ENCODE data around the gene CDKN1B. TPM values are rescaled to one million over a fixed set of nuclear protein-coding genes. Genes with fewer than 3 reads are reported as not detected.
A peak's percentile ranks its signal among the peaks of the same experiment; 100 is the strongest.

The CDKN1B gene
- total RNA-seq: 10 to 100 TPM; 24.6 to 38.1 TPM

- Mint-ChIP-seq H3K27ac (peak within 1 kb of the TSS; percentile 90 to 96), H3K27me3 (no peaks in the 10 kb centered on the region), H3K36me3 (peaks cover 30% of the 10 kb centered on the region), H3K4me3 (peak within 1 kb of the TSS; percentile 99), H3K4me1 (ENCODE audit: low read depth in 2 of 2) (peaks cover 56 to 60% of the 10 kb centered on the region in 2 donors), H3K9me3 (no peaks in the 10 kb centered on the region)
- DNase-seq (ENCODE audit: low spot score) (peak; percentile 82), ATAC-seq (peak; percentile 88 to 91)
These were observed at the start of gene CDKN1B for GRCh38 chr12:12716793-12717585. Gene CDKN1B (plus strand): TSS chr12:12717368. CDS start chr12:12717840, 472 bp downstream.

GRCh38 chr12:12668005-12668404, 49.2 kb upstream of the CDKN1B start:
- DNase-seq (ENCODE audit: low spot score) (no peak), ATAC-seq (no peak)
- Mint-ChIP-seq H3K4me1 (ENCODE audit: low read depth in 2 of 2) (peaks cover 0 to 11% of the 10 kb centered on the region in 2 donors), H3K36me3 (no peaks in the 10 kb centered on the region), H3K27me3 (no peaks in the 10 kb centered on the region), H3K9me3 (no peaks in the 10 kb centered on the region), H3K27ac (no peak overlapping the region), H3K4me3 (no peak overlapping the region)

- no peaks in the 10 kb centered on the region for H3K27me3 Mint-ChIP-seq
- no peaks in the 10 kb centered on the region for H3K9me3 Mint-ChIP-seq
- no peaks in the 10 kb centered on the region for H3K36me3 Mint-ChIP-seq
These were observed 48.1 kb upstream of the CDKN1B start for GRCh38 chr12:12669020-12669419.

GRCh38 chr12:12671850-12672660, 45.1 kb upstream of the CDKN1B start:
- no peak overlapping the region for H3K27ac Mint-ChIP-seq
- H3K36me3 Mint-ChIP-seq: no peaks in the 10 kb centered on the region
- H3K4me1 Mint-ChIP-seq (ENCODE audit: low read depth in 2 of 2): peaks cover 0 to 16% of the 10 kb centered on the region in 2 donors
- no peaks in the 10 kb centered on the region for H3K27me3 Mint-ChIP-seq
- no peaks in the 10 kb centered on the region for H3K9me3 Mint-ChIP-seq
- ATAC-seq (no peak), DNase-seq (ENCODE audit: low spot score) (no peak)
- H3K4me3 Mint-ChIP-seq: no peak overlapping the region

More at GRCh38 chr12:12669020-12669419, 48.1 kb upstream of the CDKN1B start:
- Mint-ChIP-seq H3K27ac (no peak overlapping the region), H3K4me3 (no peak overlapping the region), H3K4me1 (ENCODE audit: low read depth in 2 of 2) (peaks cover 0 to 16% of the 10 kb centered on the region in 2 donors)
- ATAC-seq: no peak
- no peak for DNase-seq (ENCODE audit: low spot score)

GRCh38 chr12:12673296-12673695, 43.9 kb upstream of the CDKN1B start:
- peak; percentile 45 to 80 for ATAC-seq
- peak overlapping the region in 1 of 2 donors; percentile 19 for H3K27ac Mint-ChIP-seq
- no peaks in the 10 kb centered on the region for H3K36me3 Mint-ChIP-seq
- peaks cover 0 to 16% of the 10 kb centered on the region in 2 donors for H3K4me1 Mint-ChIP-seq (ENCODE audit: low read depth in 2 of 2)
- no peak overlapping the region for H3K4me3 Mint-ChIP-seq
- no peaks in the 10 kb centered on the region for H3K27me3 Mint-ChIP-seq
- H3K9me3 Mint-ChIP-seq: no peaks in the 10 kb centered on the region
- DNase-seq (ENCODE audit: low spot score): no peak

- Mint-ChIP-seq H3K4me3 (no peak overlapping the region), H3K9me3 (no peaks in the 10 kb centered on the region), H3K36me3 (no peaks in the 10 kb centered on the region), H3K27ac (no peak overlapping the region), H3K4me1 (ENCODE audit: low read depth in 2 of 2) (peaks cover 0 to 16% of the 10 kb centered on the region in 2 donors), H3K27me3 (no peaks in the 10 kb centered on the region)
- no peak for ATAC-seq
- DNase-seq (ENCODE audit: low spot score): no peak
These were observed 40.6 kb upstream of the CDKN1B start for GRCh38 chr12:12676605-12677004.

- Mint-ChIP-seq H3K4me3 (no peak overlapping the region), H3K4me1 (ENCODE audit: low read depth in 2 of 2) (peaks cover 0 to 5% of the 10 kb centered on the region in 2 donors), H3K27ac (no peak overlapping the region), H3K36me3 (no peaks in the 10 kb centered on the region), H3K27me3 (peaks cover 0 to 2% of the 10 kb centered on the region in 2 donors), H3K9me3 (no peaks in the 10 kb centered on the region)
- no peak for ATAC-seq
- DNase-seq (ENCODE audit: low spot score): no peak
These were observed 36.0 kb upstream of the CDKN1B start for GRCh38 chr12:12681061-12681765.

- H3K36me3 Mint-ChIP-seq: no peaks in the 10 kb centered on the region
- H3K9me3 Mint-ChIP-seq: no peaks in the 10 kb centered on the region
- peaks cover 0 to 5% of the 10 kb centered on the region in 2 donors for H3K4me1 Mint-ChIP-seq (ENCODE audit: low read depth in 2 of 2)
- no peak for ATAC-seq
- no peak overlapping the region for H3K27ac Mint-ChIP-seq
- H3K27me3 Mint-ChIP-seq: peaks cover 0 to 2% of the 10 kb centered on the region in 2 donors
- DNase-seq (ENCODE audit: low spot score): no peak
- no peak overlapping the region for H3K4me3 Mint-ChIP-seq
These were observed 34.9 kb upstream of the CDKN1B start for GRCh38 chr12:12682284-12682683.

GRCh38 chr12:12683136-12683697, 34.0 kb upstream of the CDKN1B start:
- Mint-ChIP-seq H3K4me1 (ENCODE audit: low read depth in 2 of 2) (peaks cover 0 to 5% of the 10 kb centered on the region in 2 donors), H3K9me3 (no peaks in the 10 kb centered on the region), H3K4me3 (no peak overlapping the region)

GRCh38 chr12:12683725-12684124, 33.4 kb upstream of the CDKN1B start:
- Mint-ChIP-seq H3K4me1 (ENCODE audit: low read depth in 2 of 2) (peaks cover 0 to 5% of the 10 kb centered on the region in 2 donors), H3K27me3 (peaks cover 0 to 2% of the 10 kb centered on the region in 2 donors), H3K27ac (no peak overlapping the region), H3K9me3 (no peaks in the 10 kb centered on the region), H3K36me3 (no peaks in the 10 kb centered on the region), H3K4me3 (no peak overlapping the region)
- ATAC-seq (no peak), DNase-seq (ENCODE audit: low spot score) (no peak)

More at GRCh38 chr12:12683136-12683697, 34.0 kb upstream of the CDKN1B start:
- ATAC-seq: no peak
- no peaks in the 10 kb centered on the region for H3K36me3 Mint-ChIP-seq
- H3K27ac Mint-ChIP-seq: no peak overlapping the region
- no peak for DNase-seq (ENCODE audit: low spot score)
- H3K27me3 Mint-ChIP-seq: peaks cover 0 to 2% of the 10 kb centered on the region in 2 donors

- peaks cover 0 to 5% of the 10 kb centered on the region in 2 donors for H3K4me1 Mint-ChIP-seq (ENCODE audit: low read depth in 2 of 2)
- H3K9me3 Mint-ChIP-seq: no peaks in the 10 kb centered on the region
- H3K4me3 Mint-ChIP-seq: no peak overlapping the region
- DNase-seq (ENCODE audit: low spot score) (no peak), ATAC-seq (no peak)
- no peaks in the 10 kb centered on the region for H3K36me3 Mint-ChIP-seq
- peaks cover 0 to 2% of the 10 kb centered on the region in 2 donors for H3K27me3 Mint-ChIP-seq
- H3K27ac Mint-ChIP-seq: no peak overlapping the region
These were observed 32.6 kb upstream of the CDKN1B start for GRCh38 chr12:12684375-12685106.

- no peak overlapping the region for H3K27ac Mint-ChIP-seq
- H3K4me1 Mint-ChIP-seq (ENCODE audit: low read depth in 2 of 2): peaks cover 0 to 5% of the 10 kb centered on the region in 2 donors
- ATAC-seq (no peak), DNase-seq (ENCODE audit: low spot score) (no peak)
- no peaks in the 10 kb centered on the region for H3K9me3 Mint-ChIP-seq
- no peaks in the 10 kb centered on the region for H3K36me3 Mint-ChIP-seq
- H3K27me3 Mint-ChIP-seq: peaks cover 0 to 2% of the 10 kb centered on the region in 2 donors
- no peak overlapping the region for H3K4me3 Mint-ChIP-seq
These were observed 31.9 kb upstream of the CDKN1B start for GRCh38 chr12:12685305-12685704.

- Mint-ChIP-seq H3K27ac (no peak overlapping the region), H3K4me3 (no peak overlapping the region), H3K27me3 (peaks cover 0 to 2% of the 10 kb centered on the region in 2 donors), H3K4me1 (ENCODE audit: low read depth in 2 of 2) (peaks cover 0 to 5% of the 10 kb centered on the region in 2 donors), H3K36me3 (no peaks in the 10 kb centered on the region), H3K9me3 (no peaks in the 10 kb centered on the region)
- DNase-seq (ENCODE audit: low spot score): no peak
- ATAC-seq: no peak
These were observed 30.7 kb upstream of the CDKN1B start for GRCh38 chr12:12686472-12686871.

All from natural killer cell treated with Interleukin-12 subunit alpha and Interleukin-12 subunit beta and Interleukin-15 and Interleukin-18, amount 100 ng/mL, for 72 hours (primary cell).